Measurements from ENCODE around the gene TREM1. TPM values are rescaled to one million over a fixed set of nuclear protein-coding genes. Genes with fewer than 3 reads are reported as not detected.
"Not testable (repeated sequence)": the region's sequence is repeated elsewhere in the genome, so short reads cannot be mapped to it uniquely, and the experiment has no call there.

The TREM1 gene
- total RNA-seq, 1 donor from 2014 or later: 0.98 TPM

- Histone ChIP-seq H3K36me3 (no peaks in the 10 kb centered on the region), H3K4me3 (no peak overlapping the region), H3K27me3 (no peaks in the 10 kb centered on the region), H3K4me1 (no peaks in the 10 kb centered on the region), H3K27ac (no peak overlapping the region), H3K9me3 (no peaks in the 10 kb centered on the region)
- no peak for TF ChIP-seq POLR2AphosphoS5 (IDR thresholded peaks at IDR 0.05; ENCODE audit: insufficient read depth in 1 of 2, low read depth in 1 of 2)
- no peak for TF ChIP-seq POLR2A (IDR thresholded peaks at IDR 0.05)
- TF ChIP-seq CTCF (IDR thresholded peaks at IDR 0.05): no peak
- intact Hi-C loops (cut with DNase I): no loop called here
- no peak for DNase-seq (ENCODE audit: extremely low spot score in 2 of 2)
These were observed 12.5 kb upstream of the TREM1 start for GRCh38 chr6:41298785-41299502.

GRCh38 chr6:41297248-41297647 lies 10.8 kb upstream of the TREM1 start:
- H3K9me3 ChIP-seq; H3K36me3 ChIP-seq; H3K4me3 ChIP-seq; DNase-seq (ENCODE audit: extremely low spot score in 2 of 2); H3K4me1 ChIP-seq; H3K27me3 ChIP-seq; intact Hi-C loops (cut with DNase I); H3K27ac ChIP-seq: not testable (repeated sequence)

GRCh38 chr6:41294214-41294872 lies 7.9 kb upstream of the TREM1 start:
- no peaks in the 10 kb centered on the region for H3K36me3 ChIP-seq
- no peak for TF ChIP-seq POLR2A (IDR thresholded peaks at IDR 0.05)
- TF ChIP-seq POLR2AphosphoS5 (IDR thresholded peaks at IDR 0.05; ENCODE audit: insufficient read depth in 1 of 2, low read depth in 1 of 2): no peak
- TF ChIP-seq CTCF (IDR thresholded peaks at IDR 0.05): no peak
- no peak overlapping the region for H3K27ac ChIP-seq
- intact Hi-C loops (cut with DNase I): no loop called here
- H3K4me3 ChIP-seq: no peak overlapping the region
- no peak for DNase-seq (ENCODE audit: extremely low spot score in 2 of 2)
- H3K27me3 ChIP-seq: no peaks in the 10 kb centered on the region
- H3K4me1 ChIP-seq: no peaks in the 10 kb centered on the region
- H3K9me3 ChIP-seq: no peaks in the 10 kb centered on the region

- intact Hi-C loops (cut with DNase I): no loop called here
- no peaks in the 10 kb centered on the region for H3K4me1 ChIP-seq
- DNase-seq (ENCODE audit: extremely low spot score in 2 of 2): no peak
- no peak overlapping the region for H3K4me3 ChIP-seq
- H3K9me3 ChIP-seq: no peaks in the 10 kb centered on the region
- no peaks in the 10 kb centered on the region for H3K36me3 ChIP-seq
- H3K27me3 ChIP-seq: no peaks in the 10 kb centered on the region
- H3K27ac ChIP-seq: no peak overlapping the region
- TF ChIP-seq CTCF (IDR thresholded peaks at IDR 0.05) (no peak), POLR2A (IDR thresholded peaks at IDR 0.05) (no peak), POLR2AphosphoS5 (IDR thresholded peaks at IDR 0.05; ENCODE audit: insufficient read depth in 1 of 2, low read depth in 1 of 2) (no peak)
These were observed 5.2 kb upstream of the TREM1 start for GRCh38 chr6:41291717-41292116.

GRCh38 chr6:41289815-41290214 lies 3.3 kb upstream of the TREM1 start:
- H3K9me3 ChIP-seq: no peaks in the 10 kb centered on the region
- TF ChIP-seq CTCF (IDR thresholded peaks at IDR 0.05) (no peak), POLR2AphosphoS5 (IDR thresholded peaks at IDR 0.05; ENCODE audit: insufficient read depth in 1 of 2, low read depth in 1 of 2) (no peak), POLR2A (IDR thresholded peaks at IDR 0.05) (no peak)
- no peaks in the 10 kb centered on the region for H3K36me3 ChIP-seq
- H3K27ac ChIP-seq: no peak overlapping the region
- DNase-seq (ENCODE audit: extremely low spot score in 2 of 2): no peak
- no peaks in the 10 kb centered on the region for H3K27me3 ChIP-seq
- intact Hi-C loops (cut with DNase I): no loop called here
- no peak overlapping the region for H3K4me3 ChIP-seq
- H3K4me1 ChIP-seq: no peaks in the 10 kb centered on the region

All from vagina (tissue), 2 donors.